DND-41 (cell line): Measurements from ENCODE around the gene ZBED1.
A peak's percentile ranks its signal among the peaks of the same experiment; 100 is the strongest.
"Not testable (repeated sequence)": the region's sequence is repeated elsewhere in the genome, so short reads cannot be mapped to it uniquely, and the experiment has no call there.

Experiments used
- ATAC-seq: fragments of 200-7000 bp; cut with Tn5 transposase; 3 replicates; pipeline ENCODE4 v1.9.1; 2021; ENCODE audit warnings: low read depth; ENCODE audit not compliant: insufficient read depth
- DNase-seq: peaks from one replicate; pipeline ENCODE4 v3.0.0-alpha.2; 2020
- H2AFZ ChIP-seq: 2 replicates; pipeline ENCODE4 v1.6.0; 2012; ENCODE audit warnings: low read depth, low read length
- H3K27ac ChIP-seq: 2 replicates; pipeline ENCODE4 v1.5.1; 2012; ENCODE audit warnings: low read length, inconsistent platforms
- H3K27me3 ChIP-seq: fragments of 200-600 bp; sonication (generic); 2 replicates; pipeline ENCODE4 v1.6.0; 2012; ENCODE audit warnings: low read length, mild to moderate bottlenecking, inconsistent platforms; ENCODE audit not compliant: insufficient read depth, poor library complexity
- H3K36me3 ChIP-seq: 2 replicates; pipeline ENCODE4 v1.5.1; 2012; ENCODE audit warnings: low read length, inconsistent platforms; ENCODE audit not compliant: insufficient read depth
- H3K4me1 ChIP-seq: 2 replicates; pipeline ENCODE4 v1.5.1; 2012; ENCODE audit warnings: mild to moderate bottlenecking, low read length; ENCODE audit not compliant: insufficient read depth
- H3K4me2 ChIP-seq: 2 replicates; pipeline ENCODE4 v1.6.0; 2012; ENCODE audit warnings: mild to moderate bottlenecking, moderate library complexity, low read length, inconsistent platforms; ENCODE audit not compliant: insufficient read depth
- H3K4me3 ChIP-seq, 2 experiments: fragments of 200-600 bp in 1 of 2; shearing (Covaris generic) in 1 of 2; 2 replicates each; pipeline ENCODE4 v1.5.1; 2012 to 2016; ENCODE audit warnings: inconsistent platforms in 2 of 2, low read length in 2 of 2, mild to moderate bottlenecking in 2 of 2, low read depth in 1 of 2, moderate library complexity in 1 of 2
- H3K79me2 ChIP-seq: 2 replicates; pipeline ENCODE4 v1.6.0; 2012; ENCODE audit warnings: low read length, inconsistent platforms; ENCODE audit not compliant: insufficient read depth
- H3K9ac ChIP-seq: 2 replicates; pipeline ENCODE4 v1.6.0; 2012; ENCODE audit warnings: low read depth, mild to moderate bottlenecking, inconsistent platforms, low read length, moderate library complexity
- H3K9me3 ChIP-seq: 2 replicates; pipeline ENCODE4 v1.5.1; 2012; ENCODE audit warnings: low read length, moderate library complexity, mild to moderate bottlenecking, inconsistent platforms; ENCODE audit not compliant: insufficient read depth, severe bottlenecking
- H4K20me1 ChIP-seq: 2 replicates; pipeline ENCODE4 v1.6.0; 2012; ENCODE audit warnings: low read length; ENCODE audit not compliant: insufficient read depth
- EZH2 ChIP-seq: IDR thresholded peaks from 3 replicates; pipeline ENCODE4 v1.6.1; 2012; ENCODE audit warnings: borderline replicate concordance, low read depth, mild to moderate bottlenecking, moderate library complexity, low read length, inconsistent platforms; ENCODE audit not compliant: severe bottlenecking
- TF ChIP-seq, protein P1 (sequence below): IDR thresholded peaks from 2 replicates; pipeline ENCODE4 v1.5.1; 2012; ENCODE audit warnings: borderline replicate concordance, low read length, moderate library complexity, mild to moderate bottlenecking; ENCODE audit not compliant: poor library complexity, severe bottlenecking; ENCODE audit errors: extremely low read depth

The ZBED1 gene

DNA sequence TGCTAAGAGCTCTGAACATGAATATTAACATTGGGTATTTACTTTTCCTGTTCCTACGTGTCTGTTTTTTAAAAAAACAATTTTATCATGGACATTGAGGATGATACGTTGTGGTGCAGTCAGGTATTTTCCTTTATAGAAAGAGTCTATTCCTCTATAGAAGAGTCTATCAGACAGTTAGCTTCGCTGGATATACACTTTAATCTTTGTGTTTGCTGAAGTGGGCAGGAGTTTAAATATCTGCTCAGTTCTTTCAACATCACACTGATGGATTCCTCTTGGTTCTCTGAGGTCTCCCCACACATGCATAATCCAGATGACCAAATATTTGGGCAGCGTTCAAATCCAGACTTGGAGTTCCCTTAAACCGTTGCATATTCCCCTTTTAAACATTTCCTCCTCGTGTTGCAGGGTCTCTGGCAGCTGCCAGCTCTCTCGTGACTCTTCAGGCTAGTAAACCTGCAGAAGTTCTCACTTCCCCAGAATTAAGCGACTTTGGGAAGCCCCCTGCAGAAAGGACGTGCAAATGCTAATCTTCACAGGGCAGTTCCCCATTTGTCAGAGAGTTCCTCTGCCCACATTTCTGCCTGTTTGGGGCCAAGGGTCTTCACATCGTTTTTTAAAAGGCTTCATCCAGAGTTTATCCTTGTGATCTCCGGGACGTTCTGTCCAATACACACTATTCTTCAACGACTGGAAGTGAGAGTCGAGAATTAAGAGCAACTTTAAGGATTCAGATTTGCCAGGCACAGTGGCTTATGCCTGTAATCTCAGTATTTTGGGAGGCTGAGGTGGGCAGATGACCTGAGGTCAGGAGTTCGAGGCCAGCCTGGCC lies 20.5 kb upstream of the ZBED1 start:
- Histone ChIP-seq H3K27me3 (no peaks in the 10 kb centered on the region), H4K20me1 (no peaks in the 10 kb centered on the region), H3K9me3 (no peaks in the 10 kb centered on the region), H3K4me1 (no peaks in the 10 kb centered on the region), H3K36me3 (no peaks in the 10 kb centered on the region), H3K27ac (no peak overlapping the region), H3K9ac (no peak overlapping the region), H3K4me2 (no peak overlapping the region), H2AFZ (no peak overlapping the region), H3K4me3 (no peak overlapping the region), H3K79me2 (no peaks in the 10 kb centered on the region)
- no peak for ATAC-seq
- no peak for DNase-seq
- no peak for TF ChIP-seq EZH2
- TF ChIP-seq, protein P1, sequence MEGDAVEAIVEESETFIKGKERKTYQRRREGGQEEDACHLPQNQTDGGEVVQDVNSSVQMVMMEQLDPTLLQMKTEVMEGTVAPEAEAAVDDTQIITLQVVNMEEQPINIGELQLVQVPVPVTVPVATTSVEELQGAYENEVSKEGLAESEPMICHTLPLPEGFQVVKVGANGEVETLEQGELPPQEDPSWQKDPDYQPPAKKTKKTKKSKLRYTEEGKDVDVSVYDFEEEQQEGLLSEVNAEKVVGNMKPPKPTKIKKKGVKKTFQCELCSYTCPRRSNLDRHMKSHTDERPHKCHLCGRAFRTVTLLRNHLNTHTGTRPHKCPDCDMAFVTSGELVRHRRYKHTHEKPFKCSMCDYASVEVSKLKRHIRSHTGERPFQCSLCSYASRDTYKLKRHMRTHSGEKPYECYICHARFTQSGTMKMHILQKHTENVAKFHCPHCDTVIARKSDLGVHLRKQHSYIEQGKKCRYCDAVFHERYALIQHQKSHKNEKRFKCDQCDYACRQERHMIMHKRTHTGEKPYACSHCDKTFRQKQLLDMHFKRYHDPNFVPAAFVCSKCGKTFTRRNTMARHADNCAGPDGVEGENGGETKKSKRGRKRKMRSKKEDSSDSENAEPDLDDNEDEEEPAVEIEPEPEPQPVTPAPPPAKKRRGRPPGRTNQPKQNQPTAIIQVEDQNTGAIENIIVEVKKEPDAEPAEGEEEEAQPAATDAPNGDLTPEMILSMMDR: no peak

- Histone ChIP-seq H3K27ac (no peak overlapping the region), H3K36me3 (no peaks in the 10 kb centered on the region), H3K4me1 (no peaks in the 10 kb centered on the region), H3K4me2 (no peak overlapping the region), H3K27me3 (no peaks in the 10 kb centered on the region), H3K9ac (no peak overlapping the region), H3K4me3 (no peak overlapping the region), H4K20me1 (no peaks in the 10 kb centered on the region), H3K9me3 (no peaks in the 10 kb centered on the region), H3K79me2 (no peaks in the 10 kb centered on the region), H2AFZ (no peak overlapping the region)
- ATAC-seq (no peak), DNase-seq (no peak)
- no peak for TF ChIP-seq EZH2
- TF ChIP-seq, protein P1: no peak
Measured at GRCh38 chrX:2520539-2520938, 19.8 kb upstream of the ZBED1 start.

- not testable (repeated sequence) for H3K4me1 ChIP-seq, H3K9me3 ChIP-seq, H3K36me3 ChIP-seq, H3K27ac ChIP-seq, H3K4me2 ChIP-seq, DNase-seq, H3K27me3 ChIP-seq, H3K4me3 ChIP-seq, H4K20me1 ChIP-seq, H3K79me2 ChIP-seq, H2AFZ ChIP-seq, H3K9ac ChIP-seq, ATAC-seq
Measured at GRCh38 chrX:2519638-2520037, 18.9 kb upstream of the ZBED1 start.

DNA sequence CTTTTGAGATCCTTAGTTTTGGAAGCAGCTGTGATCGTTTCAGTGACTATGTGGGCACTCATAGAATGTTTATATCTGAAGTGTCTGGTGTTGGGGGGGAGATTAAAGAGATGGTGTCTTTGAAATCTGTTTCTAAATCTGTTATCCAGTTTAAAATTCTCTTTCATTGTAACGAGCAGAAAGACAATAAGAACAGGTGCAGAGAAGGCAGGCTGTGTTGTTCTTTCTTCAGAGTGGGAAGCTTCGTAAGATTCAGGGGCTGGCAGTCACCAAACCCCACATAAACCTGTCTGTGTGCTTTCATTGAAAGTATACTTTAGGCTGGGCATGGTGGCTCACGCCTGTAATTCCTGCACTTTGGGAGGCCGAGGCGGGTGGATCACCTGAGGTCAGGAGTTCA lies 16.3 kb upstream of the ZBED1 start:
- Histone ChIP-seq H3K36me3 (no peaks in the 10 kb centered on the region), H3K9me3 (no peaks in the 10 kb centered on the region), H2AFZ (no peak overlapping the region), H3K9ac (no peak overlapping the region), H4K20me1 (no peaks in the 10 kb centered on the region), H3K79me2 (no peaks in the 10 kb centered on the region), H3K27ac (no peak overlapping the region), H3K4me3 (no peak overlapping the region), H3K27me3 (no peaks in the 10 kb centered on the region), H3K4me2 (no peak overlapping the region), H3K4me1 (no peaks in the 10 kb centered on the region)
- TF ChIP-seq EZH2: no peak
- TF ChIP-seq, protein P1: no peak
- DNase-seq (no peak), ATAC-seq (0 out of 3 replicates have a peak, but pooled peaks have one; percentile 40)
